ENCODE results near the gene TRIB2.

The TRIB2 gene

GRCh38 chr2:12778369-12778768 is 61.6 kb downstream of the TRIB2 start:
- no peak for DNase-seq
- TF ChIP-seq GATA1 (IDR thresholded peaks at IDR 0.05; ENCODE audit: low read depth, low read length) (no peak), POLR2A (IDR thresholded peaks at IDR 0.05; ENCODE audit: low read length) (no peak)

- DNase-seq: no peak
- TF ChIP-seq POLR2A (IDR thresholded peaks at IDR 0.05; ENCODE audit: low read length): no peak
- TF ChIP-seq GATA1 (IDR thresholded peaks at IDR 0.05; ENCODE audit: low read depth, low read length): no peak
Observed at GRCh38 chr2:12778811-12779579, 62.3 kb downstream of the TRIB2 start.

- DNase-seq: no peak
- no peak for TF ChIP-seq POLR2A (IDR thresholded peaks at IDR 0.05; ENCODE audit: low read length)
- no peak for TF ChIP-seq GATA1 (IDR thresholded peaks at IDR 0.05; ENCODE audit: low read depth, low read length)
Observed at GRCh38 chr2:12781329-12781728, 64.6 kb downstream of the TRIB2 start.

- no peak for DNase-seq
- TF ChIP-seq POLR2A (IDR thresholded peaks at IDR 0.05; ENCODE audit: low read length) (no peak), GATA1 (IDR thresholded peaks at IDR 0.05; ENCODE audit: low read depth, low read length) (no peak)
Observed at GRCh38 chr2:12787891-12788801, 71.4 kb downstream of the TRIB2 start.

- no peak for DNase-seq
- TF ChIP-seq GATA1 (IDR thresholded peaks at IDR 0.05; ENCODE audit: low read depth, low read length) (no peak), POLR2A (IDR thresholded peaks at IDR 0.05; ENCODE audit: low read length) (no peak)
Observed at GRCh38 chr2:12791906-12792305, 75.2 kb downstream of the TRIB2 start.

Measured in erythroblast (primary cell).